Measurements from ENCODE around the gene FRMD4A. TPM values are rescaled to one million over a fixed set of nuclear protein-coding genes. Genes with fewer than 3 reads are reported as not detected.

The FRMD4A gene
- total and polyA plus RNA-seq, 12 donors, result 17.4 to 43.4 (median 30.3) TPM

- no peak overlapping the region for H3K4me3 ChIP-seq
- WGBS, 2 donors, result 69 to 77% methylated on average over 6 of the region's 6 CpGs
- no peaks in the 10 kb centered on the region for H3K9me3 ChIP-seq
- H3K27ac ChIP-seq, result peak overlapping the region in 4 of 10 donors; percentile 28 to 80 (median 36)
- TF ChIP-seq, protein P1, sequence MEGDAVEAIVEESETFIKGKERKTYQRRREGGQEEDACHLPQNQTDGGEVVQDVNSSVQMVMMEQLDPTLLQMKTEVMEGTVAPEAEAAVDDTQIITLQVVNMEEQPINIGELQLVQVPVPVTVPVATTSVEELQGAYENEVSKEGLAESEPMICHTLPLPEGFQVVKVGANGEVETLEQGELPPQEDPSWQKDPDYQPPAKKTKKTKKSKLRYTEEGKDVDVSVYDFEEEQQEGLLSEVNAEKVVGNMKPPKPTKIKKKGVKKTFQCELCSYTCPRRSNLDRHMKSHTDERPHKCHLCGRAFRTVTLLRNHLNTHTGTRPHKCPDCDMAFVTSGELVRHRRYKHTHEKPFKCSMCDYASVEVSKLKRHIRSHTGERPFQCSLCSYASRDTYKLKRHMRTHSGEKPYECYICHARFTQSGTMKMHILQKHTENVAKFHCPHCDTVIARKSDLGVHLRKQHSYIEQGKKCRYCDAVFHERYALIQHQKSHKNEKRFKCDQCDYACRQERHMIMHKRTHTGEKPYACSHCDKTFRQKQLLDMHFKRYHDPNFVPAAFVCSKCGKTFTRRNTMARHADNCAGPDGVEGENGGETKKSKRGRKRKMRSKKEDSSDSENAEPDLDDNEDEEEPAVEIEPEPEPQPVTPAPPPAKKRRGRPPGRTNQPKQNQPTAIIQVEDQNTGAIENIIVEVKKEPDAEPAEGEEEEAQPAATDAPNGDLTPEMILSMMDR (IDR thresholded peaks at IDR 0.05), result no peak
- intact Hi-C loops (cut with DNase I), result no loop called here
- ATAC-seq, result no peak
- no peaks in the 10 kb centered on the region for H3K27me3 ChIP-seq
- no peaks in the 10 kb centered on the region for H3K36me3 ChIP-seq
- DNase-seq, result no peak
- peaks cover 8 to 56% (median 25%) of the 10 kb centered on the region in 9 donors for H3K4me1 ChIP-seq
Observed at GRCh38 chr10:13873196-13873595, 457.5 kb downstream of the FRMD4A start.

DNA sequence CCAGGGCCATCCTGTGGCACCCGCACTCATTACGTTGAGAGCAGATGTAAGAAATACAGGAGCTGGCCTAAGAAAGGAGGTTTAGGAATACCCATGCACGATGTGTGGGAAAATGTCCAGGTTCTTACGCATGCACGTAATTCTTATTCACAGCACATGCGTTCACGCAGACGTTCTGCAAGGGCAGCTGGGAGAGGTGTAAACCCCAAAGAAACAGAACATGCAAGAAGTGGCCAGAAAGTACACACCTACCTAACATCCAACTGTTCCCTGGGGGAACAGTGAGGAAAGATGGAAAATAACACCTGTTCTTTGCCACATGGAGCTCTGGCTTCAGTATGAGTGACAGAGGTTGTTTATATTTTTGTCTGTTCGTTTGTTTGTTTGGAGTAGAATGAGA, 458.3 kb downstream of the FRMD4A start:
- H3K36me3 ChIP-seq, result no peaks in the 10 kb centered on the region
- no peak for DNase-seq
- H3K4me3 ChIP-seq, result no peak overlapping the region
- peak overlapping the region in 2 of 10 donors; percentile 42 to 58 for H3K27ac ChIP-seq
- WGBS, 2 donors, result 81 to 89% methylated on average over 9 of the region's 9 CpGs
- TF ChIP-seq, protein P1 (IDR thresholded peaks at IDR 0.05), result no peak
- intact Hi-C loops (cut with DNase I), result no loop called here
- H3K27me3 ChIP-seq, result no peaks in the 10 kb centered on the region
- H3K4me1 ChIP-seq, result peaks cover 5 to 48% (median 17%) of the 10 kb centered on the region in 9 donors
- ATAC-seq, result no peak
- H3K9me3 ChIP-seq, result no peaks in the 10 kb centered on the region

DNA sequence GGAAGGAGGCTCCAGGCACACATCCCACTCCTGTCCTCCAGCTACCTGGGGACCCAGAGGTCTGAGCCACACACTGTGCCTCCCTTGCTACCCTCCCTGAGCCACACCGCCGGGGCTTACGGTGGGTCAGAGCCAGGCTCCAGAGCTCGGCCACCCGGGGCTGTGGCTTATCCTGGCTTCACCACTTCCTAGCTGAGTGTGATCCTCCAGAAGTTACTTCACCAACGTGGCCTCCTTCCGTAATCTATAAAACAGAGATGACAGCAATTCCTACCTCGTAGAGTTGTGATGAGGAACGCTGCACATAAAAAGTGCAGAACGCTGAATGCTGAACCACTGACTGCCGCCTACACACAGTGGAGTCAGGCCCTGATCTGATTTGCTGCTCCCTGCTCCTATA, 458.9 kb downstream of the FRMD4A start:
- Histone ChIP-seq H3K27me3 (no peaks in the 10 kb centered on the region), H3K4me3 (no peak overlapping the region), H3K9me3 (no peaks in the 10 kb centered on the region), H3K36me3 (no peaks in the 10 kb centered on the region), H3K27ac (peak overlapping the region in 3 of 10 donors; percentile 22 to 58 (median 31)), H3K4me1 (peaks cover 3 to 51% (median 19%) of the 10 kb centered on the region in 9 donors)
- WGBS, 2 donors, result 75 to 83% methylated on average over 11 of the region's 11 CpGs
- intact Hi-C loops (cut with DNase I), result no loop called here
- ATAC-seq (peak in 4 of 8 donors; percentile 22 to 53 (median 35)), DNase-seq (no peak)
- TF ChIP-seq, protein P1 (IDR thresholded peaks at IDR 0.05), result no peak

- peaks cover 3 to 56% (median 23%) of the 10 kb centered on the region in 9 donors for H3K4me1 ChIP-seq
- H3K9me3 ChIP-seq, result no peaks in the 10 kb centered on the region
- no peak for DNase-seq
- 77 to 80% methylated on average over 9 of the region's 9 CpGs for WGBS, 2 donors
- no peaks in the 10 kb centered on the region for H3K27me3 ChIP-seq
- no peak overlapping the region for H3K27ac ChIP-seq
- no peaks in the 10 kb centered on the region for H3K36me3 ChIP-seq
- no peak for ATAC-seq
- TF ChIP-seq, protein P1 (IDR thresholded peaks at IDR 0.05), result no peak
- no peak overlapping the region for H3K4me3 ChIP-seq
- intact Hi-C loops (cut with DNase I), result no loop called here
Observed at GRCh38 chr10:13871011-13871410, 459.7 kb downstream of the FRMD4A start.

Measured in heart right ventricle (tissue), 16 donors.